GM20000 (cell line): ENCODE data around the gene MYRIP.

Experiments
- DNase-seq: peaks from one replicate; pipeline ENCODE4 v3.0.0; 2012; ENCODE audit warnings: low spot score
- TF ChIP-seq, protein P1 (sequence below): IDR thresholded peaks from 2 replicates; pipeline ENCODE4 v1.5.1; 2012; ENCODE audit warnings: mild to moderate bottlenecking, control low read depth; ENCODE audit errors: extremely low read depth, missing control alignments

Gene MYRIP

GRCh38 chr3:40201770-40202169 is 392.4 kb downstream of the MYRIP start:
- TF ChIP-seq, protein P1, sequence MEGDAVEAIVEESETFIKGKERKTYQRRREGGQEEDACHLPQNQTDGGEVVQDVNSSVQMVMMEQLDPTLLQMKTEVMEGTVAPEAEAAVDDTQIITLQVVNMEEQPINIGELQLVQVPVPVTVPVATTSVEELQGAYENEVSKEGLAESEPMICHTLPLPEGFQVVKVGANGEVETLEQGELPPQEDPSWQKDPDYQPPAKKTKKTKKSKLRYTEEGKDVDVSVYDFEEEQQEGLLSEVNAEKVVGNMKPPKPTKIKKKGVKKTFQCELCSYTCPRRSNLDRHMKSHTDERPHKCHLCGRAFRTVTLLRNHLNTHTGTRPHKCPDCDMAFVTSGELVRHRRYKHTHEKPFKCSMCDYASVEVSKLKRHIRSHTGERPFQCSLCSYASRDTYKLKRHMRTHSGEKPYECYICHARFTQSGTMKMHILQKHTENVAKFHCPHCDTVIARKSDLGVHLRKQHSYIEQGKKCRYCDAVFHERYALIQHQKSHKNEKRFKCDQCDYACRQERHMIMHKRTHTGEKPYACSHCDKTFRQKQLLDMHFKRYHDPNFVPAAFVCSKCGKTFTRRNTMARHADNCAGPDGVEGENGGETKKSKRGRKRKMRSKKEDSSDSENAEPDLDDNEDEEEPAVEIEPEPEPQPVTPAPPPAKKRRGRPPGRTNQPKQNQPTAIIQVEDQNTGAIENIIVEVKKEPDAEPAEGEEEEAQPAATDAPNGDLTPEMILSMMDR, result no peak

GRCh38 chr3:40206522-40206921 is 397.1 kb downstream of the MYRIP start:
- TF ChIP-seq, protein P1, result no peak
- DNase-seq, result no peak

More at GRCh38 chr3:40201770-40202169, 392.4 kb downstream of the MYRIP start:
- no peak for DNase-seq

- TF ChIP-seq, protein P1, result no peak
- DNase-seq, result no peak
Measured at GRCh38 chr3:40207796-40208195, 398.4 kb downstream of the MYRIP start.

DNA sequence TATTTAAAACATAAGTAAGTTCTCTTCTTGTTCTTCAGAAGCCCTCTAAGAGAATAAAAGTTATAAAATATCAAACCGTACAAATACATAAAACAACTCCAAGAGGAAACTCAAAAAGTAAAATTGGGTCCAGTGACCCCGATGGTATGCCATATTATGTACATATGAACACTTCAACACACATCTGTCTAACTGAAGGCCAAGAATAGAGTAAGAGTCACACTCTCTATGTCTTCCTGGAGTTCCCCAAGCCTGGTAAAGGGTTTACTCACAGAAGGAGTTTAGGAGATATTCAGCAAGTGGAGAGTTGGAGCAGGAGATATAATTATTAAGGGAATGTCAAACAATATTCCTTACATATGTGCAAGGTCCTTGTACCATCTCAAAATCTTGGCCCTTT is 398.8 kb downstream of the MYRIP start:
- TF ChIP-seq, protein P1, result no peak

GRCh38 chr3:40211579-40211978 is 402.2 kb downstream of the MYRIP start:
- DNase-seq, result no peak

More for the DNA sequence above, 398.8 kb downstream of the MYRIP start:
- no peak for DNase-seq

GRCh38 chr3:40213556-40213955 is 404.1 kb downstream of the MYRIP start:
- TF ChIP-seq, protein P1, result no peak
- no peak for DNase-seq

More at GRCh38 chr3:40211579-40211978, 402.2 kb downstream of the MYRIP start:
- TF ChIP-seq, protein P1, result no peak

DNA sequence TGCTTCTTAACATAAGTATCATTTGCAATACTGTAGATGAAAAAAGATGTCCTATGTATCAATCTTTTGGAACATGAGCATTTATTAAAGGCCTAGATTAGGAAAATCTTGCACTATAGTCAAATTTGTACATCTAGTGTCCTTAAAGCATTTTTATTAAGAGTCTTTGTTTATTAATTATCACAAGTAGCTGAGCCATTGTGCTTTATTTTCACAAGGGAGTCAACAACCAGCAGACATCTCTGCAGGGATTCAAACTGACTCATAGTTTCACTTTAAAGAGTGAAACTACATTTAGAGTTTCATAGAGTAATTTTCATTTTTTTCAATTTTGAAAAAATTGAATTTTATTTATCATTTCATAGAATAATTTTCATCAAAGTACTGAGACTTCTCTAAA is 405.6 kb downstream of the MYRIP start:
- TF ChIP-seq, protein P1, result no peak

DNA sequence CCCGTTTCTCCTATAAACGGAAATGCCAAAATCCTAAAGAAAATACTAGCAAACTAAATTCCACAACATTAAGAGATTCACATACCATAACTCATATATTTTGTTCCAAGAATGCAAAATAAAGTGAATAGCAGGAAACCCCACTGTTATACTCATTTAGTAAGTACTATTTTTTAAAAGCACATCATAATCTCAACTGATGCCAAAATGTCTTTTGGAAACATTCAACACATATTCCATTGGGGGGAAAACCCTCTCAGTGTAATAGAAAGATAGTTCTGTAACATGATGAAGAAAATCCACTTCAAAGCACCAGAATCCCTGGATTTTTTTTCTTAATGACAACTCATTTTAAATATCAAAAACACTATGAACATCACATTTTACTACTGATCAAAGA is 407.1 kb downstream of the MYRIP start:
- TF ChIP-seq, protein P1, result no peak
- no peak for DNase-seq

More for the DNA sequence above, 405.6 kb downstream of the MYRIP start:
- DNase-seq, result no peak
